A549 (cell line): ENCODE data around the gene KCNB1. TPM values are rescaled to one million over a fixed set of nuclear protein-coding genes. Genes with fewer than 3 reads are reported as not detected.

Experiments used
- ATAC-seq, 2 experiments: fragments of 200-7000 bp in 1 of 2; fragments of >200 bp in 1 of 2; cut with Nextera tagmentation in 1 of 2; cut with Tn5 transposase in 1 of 2; 3 replicates each; pipeline versions ENCODE4 v1.8.0 to v1.9.1; 2018 to 2020; ENCODE audit warnings: mild to moderate bottlenecking in 1 of 2, moderate library complexity in 1 of 2
- CTCF ChIA-PET: fragments of 300-600 bp; sonication (Branson Sonifier 250); formaldehyde crosslinking; extraction: SDS; loops from one replicate; lab custom pipeline; 2021; ENCODE audit warnings: antibody characterized with exemption, inconsistent platforms; lab: Yijun Ruan, JAX
- POLR2A ChIA-PET: fragments of 350-600 bp; formaldehyde crosslinking; extraction: SDS; loops from one replicate; lab custom pipeline; 2021; ENCODE audit warnings: antibody characterized with exemption, inconsistent platforms; lab: Yijun Ruan, JAX
- DNase-seq, 2 experiments: peaks; one replicate each; pipeline versions ENCODE4 v3.0.0 to v3.0.0-alpha.2; 2011 to 2016; ENCODE audit warnings: low read depth in 1 of 2, low spot score in 1 of 2
- FAIRE-seq: peaks from 2 replicates; lab custom pipeline; 2011; peaks lifted over from hg19 to GRCh38; lab: Jason Lieb, UNC
- H3K27ac ChIP-seq, 2 experiments: fragments of >200 bp; sonication (Bioruptor Twin); formaldehyde crosslinking; 3 replicates each; pipeline ENCODE4 v1.5.1; 2016 to 2017
- H3K4me1 ChIP-seq: fragments of >200 bp; sonication (Bioruptor Twin); formaldehyde crosslinking; 3 replicates; pipeline ENCODE4 v1.6.1; 2016
- H3K4me2 ChIP-seq: fragments of >200 bp; sonication (Bioruptor Twin); formaldehyde crosslinking; 3 replicates; pipeline ENCODE4 v1.6.1; 2016
- H3K4me3 ChIP-seq: fragments of >200 bp; sonication (Bioruptor Twin); formaldehyde crosslinking; 3 replicates; pipeline ENCODE4 v1.5.1; 2016
- H3K9me3 ChIP-seq: fragments of >200 bp; sonication (Bioruptor Twin); formaldehyde crosslinking; 3 replicates; pipeline ENCODE4 v1.6.1; 2016
- ATOH8 ChIP-seq: fragments of 250-450 bp; sonication (Bioruptor Pico); IDR thresholded peaks from 2 replicates; pipeline ENCODE4 v1.5.0; 2020; ENCODE audit warnings: low read depth, mild to moderate bottlenecking, moderate library complexity
- CTCF ChIP-seq: fragments of >200 bp; sonication (Bioruptor Twin); formaldehyde crosslinking; IDR thresholded peaks from 3 replicates; pipeline ENCODE4 v1.5.1; 2016
- E2F6 ChIP-seq: IDR thresholded peaks from 2 replicates; pipeline ENCODE4 v1.6.1; 2012; ENCODE audit warnings: low read depth, borderline replicate concordance
- EP300 ChIP-seq, 2 experiments: fragments of >200 bp; sonication (Bioruptor Twin); formaldehyde crosslinking; IDR thresholded peaks; 2 replicates in 1 of 2; 3 replicates in 1 of 2; pipeline ENCODE4 v1.6.1; 2016 to 2017
- FOSB ChIP-seq: fragments of 250-450 bp; sonication (Bioruptor Pico); IDR thresholded peaks from 2 replicates; pipeline ENCODE4 v1.5.0; 2020; ENCODE audit warnings: mild to moderate bottlenecking, moderate library complexity
- FOXS1 ChIP-seq: fragments of 250-450 bp; sonication (Bioruptor Pico); IDR thresholded peaks from 2 replicates; pipeline ENCODE4 v1.5.0; 2020; ENCODE audit warnings: mild to moderate bottlenecking, moderate library complexity
- MAX ChIP-seq: IDR thresholded peaks from 2 replicates; pipeline ENCODE4 v1.6.1; 2012
- NPAS2 ChIP-seq: fragments of 250-450 bp; sonication (Bioruptor Pico); IDR thresholded peaks from 2 replicates; pipeline ENCODE4 v1.8.0; 2022; ENCODE audit warnings: mild to moderate bottlenecking, moderate library complexity, borderline replicate concordance
- PHF8 ChIP-seq: fragments of 200-600 bp; sonication (generic); IDR thresholded peaks from 2 replicates; pipeline ENCODE4 v1.6.1; 2016; ENCODE audit warnings: low read depth, mild to moderate bottlenecking, antibody characterized with exemption, moderate library complexity, borderline replicate concordance
- RAD21 ChIP-seq, 2 experiments: fragments of >200 bp in 1 of 2; sonication (Bioruptor Twin) in 1 of 2; formaldehyde crosslinking in 1 of 2; IDR thresholded peaks in 1 of 2; conservative IDR thresholded peaks in 1 of 2; 2 replicates in 1 of 2; 3 replicates in 1 of 2; pipeline ENCODE4 v1.6.1; 2012 to 2018; ENCODE audit warnings: inconsistent platforms in 1 of 2
- REST ChIP-seq: fragments of 200-600 bp; sonication (generic); IDR thresholded peaks from 2 replicates; pipeline ENCODE4 v1.6.1; 2016; ENCODE audit warnings: antibody characterized with exemption, mild to moderate bottlenecking, moderate library complexity
- RNF2 ChIP-seq: fragments of 200-600 bp; sonication (generic); IDR thresholded peaks from 2 replicates; pipeline ENCODE4 v1.6.1; 2016; ENCODE audit warnings: low read depth, mild to moderate bottlenecking, antibody characterized with exemption, moderate library complexity, borderline replicate concordance
- SMC3 ChIP-seq: fragments of >200 bp; sonication (Bioruptor Twin); formaldehyde crosslinking; IDR thresholded peaks from 3 replicates; pipeline ENCODE4 v1.6.1; 2018; ENCODE audit warnings: inconsistent platforms
- WGBS: methylation state at CpG from one replicate; pipeline ENCODE4 v1.1.6; 2017; ENCODE audit errors: missing lambda C conversion rate; 5-methylcytosine and 5-hydroxymethylcytosine counted together
- polyA plus RNA-seq, 4 experiments: library from polyadenylated mRNA; depleted of rRNA in 3 of 4; stranded (reverse); fragments of >200 nt; fragmentation: RNase III in 1 of 4; extraction: RNeasy Plus Mini Kit Qiagen cat#74134 plus additional on column Dnase treatment in 1 of 4; gene quantifications; 2 replicates in 3 of 4; 3 replicates in 1 of 4; pipeline ENCODE4 v1.2.3, GENCODE V29; 2011 to 2017

KCNB1 gene
- polyA plus RNA-seq, 2 of the 4 experiments (the other 2 are of a cell fraction) = 0.12 to 0.28 TPM

GRCh38 chr20:49484180-49485140, 2.0 kb upstream of the KCNB1 start:
- Histone ChIP-seq H3K4me1 (peaks cover 11% of the 10 kb centered on the region; the same call in 2 of the 3 replicates), H3K9me3 (no peaks in the 10 kb centered on the region), H3K27ac (peak overlapping the region; percentile 48 to 67; a peak in 4 of 6 replicates), H3K4me2 (peak overlapping the region; percentile 99), H3K4me3 (peak overlapping the region; percentile 51)
- FAIRE-seq = no peak
- 3% methylated on average over 28 of the region's 61 CpGs for WGBS
- 0 out of 2 replicates have a peak, but pooled peaks have one; percentile 28 for TF ChIP-seq E2F6
- TF ChIP-seq RNF2 = peak; percentile 44; the same call in 1 of the 2 replicates
- TF ChIP-seq FOXS1 (CRISPR knock-in tag) = no peak
- TF ChIP-seq RAD21 (conservative IDR thresholded peaks at IDR 0.05 in 1 of 2, IDR thresholded peaks at IDR 0.05 in 1 of 2) = peak; percentile 75 to 92
- TF ChIP-seq MAX = peak; percentile 60
- no peak for TF ChIP-seq NPAS2
- peak; percentile 96 for TF ChIP-seq SMC3
- TF ChIP-seq CTCF = peak; percentile 89
- ATAC-seq = peak; percentile 91 to 98
- DNase-seq = peak; percentile 83 to 86
- POLR2A ChIA-PET = interaction anchor here (0.6 to 1.3 kb wide), 3 partner anchors 15 to 139 kb away, joined by 3 to 4 read pairs (median 4); no protein-coding TSS in a partner anchor
- CTCF ChIA-PET = interaction anchor here (0.6 to 13.2 kb wide), 73 partner anchors 9 to 625 kb away, joined by 3 to 291 read pairs (median 5); no protein-coding TSS in a partner anchor

GRCh38 chr20:49483696-49484123, 1.2 kb upstream of the KCNB1 start:
- FAIRE-seq = no peak
- Histone ChIP-seq H3K27ac (peak overlapping the region; percentile 39 to 67; a peak in 4 of 6 replicates), H3K9me3 (no peaks in the 10 kb centered on the region), H3K4me3 (peak overlapping the region; percentile 51), H3K4me2 (peak overlapping the region; percentile 99), H3K4me1 (peaks cover 13% of the 10 kb centered on the region; the same call in 2 of the 3 replicates)
- ATAC-seq = peak in 1 of 2 experiments; percentile 48; a peak in 3 of 6 replicates
- CTCF ChIA-PET = interaction anchor here (0.6 to 13.2 kb wide), 64 partner anchors 9 to 588 kb away, joined by 3 to 291 read pairs (median 5); no protein-coding TSS in a partner anchor
- 41% methylated on average over 8 of the region's 44 CpGs for WGBS
- POLR2A ChIA-PET = interaction anchor here (1.3 kb wide), 1 partner anchor 138 kb away, joined by 4 read pairs; no protein-coding TSS in a partner anchor
- TF ChIP-seq PHF8 (no peak), REST (no peak), FOSB (no peak), EP300 (IDR thresholded peaks at IDR 0.05) (no peak), ATOH8 (CRISPR knock-in tag) (no peak)
- DNase-seq = no peak
